Prostate gland (tissue), 2 donors: Measurements from ENCODE around the gene UMODL1. TPM values are rescaled to one million over a fixed set of nuclear protein-coding genes. Genes with fewer than 3 reads are reported as not detected.

ENCODE experiments used
- DNase-seq: peaks from one replicate; pipeline ENCODE4 v3.0.0-alpha.2; 2019; ENCODE audit warnings: low spot score
- H3K27ac ChIP-seq, 2 donors: fragments of 200-600 bp; sonication (generic); 2 replicates each; pipeline ENCODE4 v1.5.1; 2017 to 2019
- H3K27me3 ChIP-seq: fragments of 200-600 bp; sonication (generic); replicated peaks from 2 replicates; pipeline ENCODE4 v1.5.1; 2019; ENCODE audit not compliant: insufficient read depth
- H3K36me3 ChIP-seq, 2 donors: fragments of 200-600 bp; sonication (generic); 1 replicate in 1 of 2; 2 replicates in 1 of 2; pipeline versions ENCODE4 v1.5.1 to v1.8.1; 2017 to 2019
- H3K4me1 ChIP-seq: fragments of 200-600 bp; sonication (generic); replicated peaks from 2 replicates; pipeline ENCODE4 v1.5.1; 2019
- H3K4me3 ChIP-seq, 2 donors: fragments of 200-600 bp; sonication (generic); 2 replicates each; pipeline ENCODE4 v1.5.1; 2017 to 2019
- H3K9me3 ChIP-seq: fragments of 200-600 bp; sonication (generic); 2 replicates; pipeline ENCODE4 v1.5.1; 2017
- POLR2A ChIP-seq: fragments of 450-650 bp; IDR thresholded peaks from one replicate; pipeline ENCODE4 v1.6.1; 2016; ENCODE audit warnings: antibody characterized with exemption, mild to moderate bottlenecking
- POLR2AphosphoS5 ChIP-seq: sonication (generic); formaldehyde crosslinking; IDR thresholded peaks from one replicate; pipeline ENCODE4 v1.6.1; 2017; ENCODE audit warnings: antibody characterized with exemption
- WGBS: methylation state at CpG from one replicate; pipeline ENCODE4 v1.1.5; 2018; 5-methylcytosine and 5-hydroxymethylcytosine counted together
- intact Hi-C: fragments of 100-400 bp; cut with DNase I; formaldehyde crosslinking; loops from one replicate; pipeline ENCODE4 v1.14.2; 2022
- total RNA-seq, 2 donors: library from RNA; depleted of rRNA; stranded (reverse); fragments of >200 nt; gene quantifications; one replicate each; pipeline ENCODE4 v1.1.0, GENCODE V29; 2016
- TF ChIP-seq, protein P1 (sequence below), 4 experiments: fragments of 200-600 bp in 2 of 4; fragments of 450-650 bp in 2 of 4; sonication (generic) in 2 of 4; IDR thresholded peaks; 1 replicate in 3 of 4; 2 replicates in 1 of 4; pipeline ENCODE4 v1.5.1; 2016 to 2019; ENCODE audit warnings: antibody characterized with exemption in 4 of 4, mild to moderate bottlenecking in 2 of 4, moderate library complexity in 2 of 4

The UMODL1 gene
- total RNA-seq, 2 donors from 2014 or later: 0.14 to 0.57 TPM

DNA sequence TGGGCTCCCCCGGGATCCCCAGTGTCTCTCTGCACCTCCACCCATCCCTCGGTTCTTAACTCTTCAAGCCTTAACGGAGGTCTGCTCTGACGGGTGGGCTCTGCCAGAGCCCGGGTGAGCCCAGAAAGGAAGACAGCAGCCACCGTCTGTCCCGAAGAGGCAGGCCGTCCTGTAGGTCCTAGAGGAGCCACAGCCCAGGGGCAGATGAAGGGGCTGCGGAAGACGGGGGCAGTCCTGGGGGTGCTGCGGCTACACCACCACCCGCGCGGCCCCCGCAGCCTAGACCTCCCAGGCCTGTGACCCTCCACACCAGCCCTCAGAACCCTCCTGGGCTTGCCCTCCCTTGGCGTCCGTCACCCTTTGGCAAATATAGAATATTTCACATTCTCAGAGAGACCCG, 71.0 kb downstream of the UMODL1 start:
- H3K27ac ChIP-seq: no peak overlapping the region
- no peak overlapping the region for H3K4me3 ChIP-seq
- no peaks in the 10 kb centered on the region for H3K4me1 ChIP-seq
- no peaks in the 10 kb centered on the region for H3K9me3 ChIP-seq
- H3K27me3 ChIP-seq: no peaks in the 10 kb centered on the region
- TF ChIP-seq POLR2A: no peak
- no peak for DNase-seq
- 91% methylated on average over 18 of the region's 18 CpGs for WGBS
- intact Hi-C loops: loop anchor here (10.0 kb wide), 1 partner anchor 423 kb away; no protein-coding TSS in a partner anchor
- H3K36me3 ChIP-seq: no peaks in the 10 kb centered on the region

DNA sequence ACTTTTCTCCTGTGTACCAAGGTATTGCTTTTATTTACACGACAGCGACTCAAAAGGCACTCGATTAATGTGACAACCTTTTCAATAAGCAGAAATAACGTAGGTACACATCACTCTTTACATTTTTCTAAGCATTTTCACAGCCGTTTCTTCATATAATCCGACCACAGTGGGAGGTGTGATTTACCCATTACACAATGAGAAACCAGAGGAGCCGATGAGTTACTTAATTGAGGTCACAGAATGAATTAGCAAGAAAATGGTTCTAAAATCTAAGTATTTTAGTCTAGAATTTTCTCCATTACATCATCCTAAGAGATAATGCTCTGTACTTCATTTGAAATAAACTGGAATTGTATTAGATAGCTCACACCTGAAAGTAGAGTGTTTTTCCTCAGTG, 71.5 kb downstream of the UMODL1 start:
- no peak overlapping the region for H3K4me3 ChIP-seq
- H3K9me3 ChIP-seq: no peaks in the 10 kb centered on the region
- H3K36me3 ChIP-seq: no peaks in the 10 kb centered on the region
- no peaks in the 10 kb centered on the region for H3K4me1 ChIP-seq
- intact Hi-C loops: loop anchor here (10.0 kb wide), 1 partner anchor 422 kb away; no protein-coding TSS in a partner anchor
- H3K27me3 ChIP-seq: no peaks in the 10 kb centered on the region
- no peak for DNase-seq
- TF ChIP-seq POLR2AphosphoS5: no peak
- TF ChIP-seq, protein P1, sequence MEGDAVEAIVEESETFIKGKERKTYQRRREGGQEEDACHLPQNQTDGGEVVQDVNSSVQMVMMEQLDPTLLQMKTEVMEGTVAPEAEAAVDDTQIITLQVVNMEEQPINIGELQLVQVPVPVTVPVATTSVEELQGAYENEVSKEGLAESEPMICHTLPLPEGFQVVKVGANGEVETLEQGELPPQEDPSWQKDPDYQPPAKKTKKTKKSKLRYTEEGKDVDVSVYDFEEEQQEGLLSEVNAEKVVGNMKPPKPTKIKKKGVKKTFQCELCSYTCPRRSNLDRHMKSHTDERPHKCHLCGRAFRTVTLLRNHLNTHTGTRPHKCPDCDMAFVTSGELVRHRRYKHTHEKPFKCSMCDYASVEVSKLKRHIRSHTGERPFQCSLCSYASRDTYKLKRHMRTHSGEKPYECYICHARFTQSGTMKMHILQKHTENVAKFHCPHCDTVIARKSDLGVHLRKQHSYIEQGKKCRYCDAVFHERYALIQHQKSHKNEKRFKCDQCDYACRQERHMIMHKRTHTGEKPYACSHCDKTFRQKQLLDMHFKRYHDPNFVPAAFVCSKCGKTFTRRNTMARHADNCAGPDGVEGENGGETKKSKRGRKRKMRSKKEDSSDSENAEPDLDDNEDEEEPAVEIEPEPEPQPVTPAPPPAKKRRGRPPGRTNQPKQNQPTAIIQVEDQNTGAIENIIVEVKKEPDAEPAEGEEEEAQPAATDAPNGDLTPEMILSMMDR (IDR thresholded peaks at IDR 0.05): no peak
- no peak for TF ChIP-seq POLR2A
- no peak overlapping the region for H3K27ac ChIP-seq
- WGBS: 77% methylated on average over 7 of the region's 7 CpGs

DNA sequence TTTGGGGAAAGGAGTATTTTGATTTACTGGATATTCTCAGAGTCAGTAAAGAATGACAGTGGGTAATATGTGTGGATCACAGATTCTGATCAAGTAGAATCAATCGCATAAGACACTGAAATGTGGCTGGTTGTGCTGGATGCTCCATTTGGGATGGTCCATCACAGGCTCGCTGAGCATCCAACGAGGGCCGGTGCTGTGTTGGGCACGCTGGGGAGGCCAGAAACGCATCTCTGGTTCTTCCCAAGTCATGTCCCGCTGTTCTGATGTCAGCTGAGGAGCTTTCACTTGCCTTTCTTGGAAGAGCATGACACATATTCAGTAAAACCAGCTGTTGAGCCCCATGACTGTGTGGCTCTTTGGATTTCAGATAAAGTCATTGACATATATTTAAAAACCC, 72.0 kb downstream of the UMODL1 start:
- intact Hi-C loops: loop anchor here (10.0 kb wide), 1 partner anchor 422 kb away; no protein-coding TSS in a partner anchor
- WGBS: 90% methylated on average over 7 of the region's 7 CpGs

DNA sequence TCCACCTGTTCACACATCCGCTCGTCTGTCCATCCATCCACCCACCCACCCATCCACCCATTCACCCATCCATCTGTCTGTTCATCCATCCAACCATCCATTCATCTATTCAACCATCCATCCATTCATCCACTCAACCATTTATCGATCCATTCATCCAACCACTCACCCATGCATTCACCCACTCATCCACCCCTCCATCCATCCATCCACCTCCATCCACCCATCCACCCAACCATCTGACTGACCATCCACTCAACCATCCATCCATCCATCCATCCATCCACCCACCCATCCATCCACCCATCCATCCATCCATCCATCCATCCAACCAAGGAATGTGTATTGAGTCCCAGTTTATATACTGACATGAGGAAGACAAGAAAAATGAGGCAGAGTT, 73.1 kb downstream of the UMODL1 start:
- H3K9me3 ChIP-seq: no peaks in the 10 kb centered on the region
- H3K36me3 ChIP-seq: no peaks in the 10 kb centered on the region
- intact Hi-C loops: loop anchor here (2.0 to 10.0 kb wide), 2 partner anchors 115 to 421 kb away; no protein-coding TSS in a partner anchor
- 96% methylated on average over 3 of the region's 3 CpGs for WGBS
- TF ChIP-seq POLR2AphosphoS5 (no peak), POLR2A (no peak)
- H3K27me3 ChIP-seq: no peaks in the 10 kb centered on the region
- no peak overlapping the region for H3K27ac ChIP-seq
- H3K4me3 ChIP-seq: no peak overlapping the region
- DNase-seq: no peak
- H3K4me1 ChIP-seq: no peaks in the 10 kb centered on the region

More for the DNA sequence above, 72.0 kb downstream of the UMODL1 start:
- no peaks in the 10 kb centered on the region for H3K36me3 ChIP-seq
- H3K4me1 ChIP-seq: no peaks in the 10 kb centered on the region
- no peak overlapping the region for H3K27ac ChIP-seq
- no peaks in the 10 kb centered on the region for H3K27me3 ChIP-seq
- H3K9me3 ChIP-seq: no peaks in the 10 kb centered on the region
- no peak for DNase-seq
- no peak overlapping the region for H3K4me3 ChIP-seq
- TF ChIP-seq, protein P1 (IDR thresholded peaks at IDR 0.05): no peak
- TF ChIP-seq POLR2A (no peak), POLR2AphosphoS5 (no peak)

DNA sequence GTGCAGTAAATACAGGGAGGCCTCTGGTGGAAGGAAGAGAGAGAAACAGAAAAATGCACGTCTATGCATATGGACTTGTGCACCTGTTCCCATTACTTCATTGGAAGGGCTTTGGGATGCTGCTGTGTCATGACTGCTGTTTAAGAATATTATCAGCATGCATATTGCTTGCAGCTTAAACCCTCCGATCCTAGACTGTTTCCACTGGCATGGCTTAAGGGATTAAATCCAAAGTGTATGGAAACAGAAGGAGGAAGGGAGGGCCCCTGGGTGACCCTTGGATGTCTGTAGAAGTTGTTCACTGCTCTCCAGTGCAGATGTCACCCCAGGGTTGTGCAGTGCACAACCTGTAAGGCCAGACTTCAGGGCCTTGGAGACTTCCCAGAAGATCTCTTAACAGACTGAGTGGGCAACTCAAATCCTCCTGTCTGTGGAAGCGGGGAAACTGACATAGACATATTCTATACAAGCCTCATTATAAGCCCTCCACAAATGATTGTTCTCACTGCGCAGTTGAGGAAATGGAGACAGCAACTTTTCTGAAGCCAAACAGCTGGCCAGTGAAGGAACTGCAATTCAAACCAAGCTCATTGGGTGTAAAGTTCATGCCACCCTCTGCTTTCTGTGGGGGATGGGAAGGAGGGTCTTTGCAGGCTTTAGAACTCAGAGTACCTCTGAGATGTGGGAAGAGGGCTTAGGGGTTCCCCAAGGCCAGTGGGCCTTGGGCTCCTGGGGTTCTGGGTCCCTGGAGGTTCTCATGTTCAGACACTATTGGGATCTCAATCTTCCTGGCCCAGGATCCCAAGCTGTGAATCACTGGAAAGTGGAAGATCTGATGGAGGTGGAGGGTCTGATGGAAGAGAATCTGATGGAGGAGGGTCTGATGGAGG, 73.8 kb downstream of the UMODL1 start:
- 81% methylated on average over 4 of the region's 4 CpGs for WGBS
- Histone ChIP-seq H3K4me1 (no peaks in the 10 kb centered on the region), H3K36me3 (no peaks in the 10 kb centered on the region), H3K4me3 (no peak overlapping the region), H3K27me3 (no peaks in the 10 kb centered on the region), H3K9me3 (no peaks in the 10 kb centered on the region), H3K27ac (no peak overlapping the region)
- no peak for DNase-seq
- intact Hi-C loops: loop anchor here (2.0 to 10.0 kb wide), 3 partner anchors 114 to 420 kb away; no protein-coding TSS in a partner anchor
- TF ChIP-seq, protein P1 (IDR thresholded peaks at IDR 0.05): no peak
- TF ChIP-seq POLR2A (no peak), POLR2AphosphoS5 (no peak)
